K562 (cell line): ENCODE measurements around the gene EPO. TPM values are rescaled to one million over a fixed set of nuclear protein-coding genes. Genes with fewer than 3 reads are reported as not detected.

Experiments
- ATAC-seq: fragments of 200-7000 bp; cut with Tn5 transposase; 3 replicates; pipeline ENCODE4 v1.9.1; 2020; ENCODE audit warnings: moderate library complexity
- BruUV-seq: library from RNA; stranded (reverse); fragments of 400-500 nt; replicated peaks from 2 replicates; lab custom pipeline; 2021; lab: Mats Ljungman, UMichigan
- CTCF ChIA-PET: fragments of 300-600 bp; formaldehyde crosslinking; extraction: SDS; loops from one replicate; lab custom pipeline; 2021; ENCODE audit warnings: low intra/inter-chr PET ratio; lab: Yijun Ruan, JAX
- POLR2A ChIA-PET: fragments of 300-600, 350-650 bp; sonication (Branson Sonifier 250); formaldehyde crosslinking; extraction: SDS; loops from one replicate; lab custom pipeline; 2021; ENCODE audit warnings: antibody characterized with exemption, inconsistent platforms; lab: Yijun Ruan, JAX
- DNase-seq, 4 experiments: peaks; one replicate each; pipeline versions ENCODE4 v3.0.0 to v3.0.0-alpha.2; 2011 to 2018; ENCODE audit warnings: low spot score in 3 of 4, mixed read lengths in 3 of 4; ENCODE audit errors: extremely low read depth in 1 of 4
- FAIRE-seq: peaks from 2 replicates; lab custom pipeline; 2011; peaks lifted over from hg19 to GRCh38; lab: Jason Lieb, UNC
- H2AFZ ChIP-seq: 2 replicates; pipeline ENCODE4 v1.6.0; 2011; ENCODE audit warnings: low read depth, low read length, control low read depth, inconsistent platforms
- H3K27ac ChIP-seq: fragments of 200-600 bp; 3 replicates; pipeline ENCODE4 v1.8.0; 2011; ENCODE audit warnings: low read depth, mild to moderate bottlenecking, control low read depth, inconsistent platforms, low read length, moderate library complexity, mixed read lengths; ENCODE audit errors: extremely low read depth
- H3K27me3 ChIP-seq, 2 experiments: fragments of 300-600 bp in 1 of 2; 2 replicates in 1 of 2; 3 replicates in 1 of 2; pipeline versions ENCODE4 v1.6.0 to v1.8.0; 2011; ENCODE audit warnings: inconsistent platforms in 2 of 2, low read length in 2 of 2, mild to moderate bottlenecking in 1 of 2, mixed read lengths in 1 of 2, moderate library complexity in 1 of 2; ENCODE audit not compliant: control insufficient read depth in 2 of 2, insufficient read depth in 2 of 2
- H3K36me3 ChIP-seq: fragments of 300-600 bp; 3 replicates; pipeline ENCODE4 v1.8.0; 2011; ENCODE audit warnings: mild to moderate bottlenecking, low read length, inconsistent platforms; ENCODE audit not compliant: control insufficient read depth, insufficient read depth
- H3K4me1 ChIP-seq, 2 experiments: fragments of 200-600 bp in 1 of 2; replicated peaks in 1 of 2; 2 replicates in 1 of 2; 3 replicates in 1 of 2; pipeline versions ENCODE4 v1.5.1 to v1.8.0; 2011; ENCODE audit warnings: inconsistent platforms in 2 of 2, low read length in 2 of 2, mild to moderate bottlenecking in 1 of 2, mixed read lengths in 1 of 2, moderate library complexity in 1 of 2; ENCODE audit not compliant: control insufficient read depth in 2 of 2, insufficient read depth in 2 of 2
- H3K4me2 ChIP-seq: 2 replicates; pipeline ENCODE4 v1.6.1; 2011; ENCODE audit warnings: low read length, control low read depth, inconsistent platforms, mixed read lengths; ENCODE audit not compliant: insufficient read depth
- H3K4me3 ChIP-seq: fragments of 200-600 bp; sonication (generic), shearing (Covaris generic); 2 replicates; pipeline ENCODE4 v1.5.1; 2016; ENCODE audit warnings: control low read depth, inconsistent platforms
- H3K79me2 ChIP-seq: fragments of 200-600 bp; 3 replicates; pipeline ENCODE4 v1.8.0; 2011; ENCODE audit warnings: low read length, inconsistent platforms; ENCODE audit not compliant: control insufficient read depth, insufficient read depth
- H3K9ac ChIP-seq, 2 experiments: 2 replicates each; pipeline versions ENCODE4 v1.6.0 to v1.6.1; 2011; ENCODE audit warnings: low read depth in 2 of 2, low read length in 2 of 2, control low read depth in 1 of 2, inconsistent platforms in 1 of 2, mild to moderate bottlenecking in 1 of 2, mixed read lengths in 1 of 2; ENCODE audit not compliant: insufficient read depth in 1 of 2
- H3K9me1 ChIP-seq: one replicate; pipeline ENCODE4 v1.6.0; 2011; ENCODE audit warnings: inconsistent platforms, mild to moderate bottlenecking, low read length, moderate library complexity; ENCODE audit not compliant: control insufficient read depth, insufficient read depth
- H3K9me3 ChIP-seq: replicated peaks from 2 replicates; pipeline ENCODE4 v1.5.1; 2011; ENCODE audit warnings: low read depth, low read length, inconsistent platforms; ENCODE audit not compliant: control insufficient read depth, insufficient read depth
- H4K20me1 ChIP-seq: replicated peaks from 2 replicates; pipeline ENCODE4 v1.6.1; 2011; ENCODE audit warnings: low read length, inconsistent platforms, mixed read lengths; ENCODE audit not compliant: control insufficient read depth, insufficient read depth
- ARID1B ChIP-seq: fragments of 450-650 bp; IDR thresholded peaks from 2 replicates; pipeline ENCODE4 v1.6.1; 2016; ENCODE audit warnings: antibody characterized with exemption, mild to moderate bottlenecking, inconsistent platforms
- NFIC ChIP-seq: fragments of 450-650 bp; IDR thresholded peaks from 2 replicates; pipeline ENCODE4 v1.6.1; 2017; ENCODE audit warnings: mild to moderate bottlenecking, inconsistent platforms
- POLR2G ChIP-seq: fragments of 200-400 bp; formaldehyde crosslinking; IDR thresholded peaks from 2 replicates; pipeline ENCODE4 v1.6.1; 2017; ENCODE audit warnings: low read depth, mild to moderate bottlenecking, antibody characterized with exemption, low read length, moderate library complexity
- RBM22 ChIP-seq: fragments of 200-400 bp; formaldehyde crosslinking; IDR thresholded peaks from 2 replicates; pipeline ENCODE4 v1.6.1; 2018; ENCODE audit warnings: low read length, low read depth; ENCODE audit not compliant: poor library complexity, severe bottlenecking
- SRSF3 ChIP-seq: fragments of 200-400 bp; formaldehyde crosslinking; IDR thresholded peaks from 2 replicates; pipeline ENCODE4 v1.6.1; 2016; ENCODE audit warnings: mild to moderate bottlenecking, low read length, moderate library complexity; ENCODE audit not compliant: insufficient read depth
- ZKSCAN8 ChIP-seq: fragments of 200-800 bp; sonication (Bioruptor generic); IDR thresholded peaks from 2 replicates; pipeline ENCODE4 v1.6.1; 2016; ENCODE audit warnings: missing genetic modification characterization, missing compliant biosample characterization
- WGBS: fragments of 100-300 bp; shearing (Covaris generic); methylation state at CpG from one replicate; pipeline ENCODE4 v1.1.6; 2016; ENCODE audit warnings: low coverage, mixed read lengths; ENCODE audit not compliant: insufficient coverage; ENCODE audit errors: missing lambda C conversion rate; 5-methylcytosine and 5-hydroxymethylcytosine counted together
- in situ Hi-C: fragments of 300-500 bp; cut with MboI; formaldehyde crosslinking; loops from 4 replicates; pipeline ENCODE4 v1.15.0; 2018; ENCODE audit warnings: inconsistent platforms, mixed read lengths
- intact Hi-C: fragments of 100-400 bp; cut with micrococcal nuclease; formaldehyde crosslinking; loops from 2 replicates; pipeline ENCODE4 v1.14.2; 2022
- polyA plus RNA-seq, 8 experiments: library from polyadenylated mRNA; depleted of rRNA in 4 of 8; stranded (reverse) in 5 of 8; unstranded in 3 of 8; fragments of >200 nt; fragmentation: Nextera tagmentation in 2 of 8; fragmentation: Illumina TruSeq in 1 of 8; extraction: Ambion mirVana in 2 of 8; extraction: Trizol in 1 of 8; gene quantifications; 2 replicates each; pipeline versions ENCODE4 v1.2.1 to v1.2.3, GENCODE V29; 2011 to 2014; ENCODE audit warnings: inconsistent platforms in 1 of 8, missing spikeins in 1 of 8
- total RNA-seq, 7 experiments: library from RNA; depleted of rRNA in 6 of 7; stranded (reverse); fragments of >200 nt in 6 of 7; fragmentation: Illumina TruSeq in 2 of 7; extraction: Trizol in 2 of 7; gene quantifications; 2 replicates each; pipeline versions ENCODE4 v1.2.1 to v1.2.3, GENCODE V29; 2011 to 2021; ENCODE audit warnings: low replicate concordance in 1 of 7
- TF ChIP-seq, protein P1 (sequence below): sonication (generic); formaldehyde crosslinking; IDR thresholded peaks from 2 replicates; pipeline ENCODE4 v1.8.1; 2023; ENCODE audit warnings: mild to moderate bottlenecking, missing genetic modification reagents

Gene EPO
- total and polyA plus RNA-seq, 9 of the 15 experiments (the other 6 are each of a cell fraction or from before 2014, with no cell fraction given), result 0.06 to 0.41 (median 0.07) TPM; not detected in 6

DNA sequence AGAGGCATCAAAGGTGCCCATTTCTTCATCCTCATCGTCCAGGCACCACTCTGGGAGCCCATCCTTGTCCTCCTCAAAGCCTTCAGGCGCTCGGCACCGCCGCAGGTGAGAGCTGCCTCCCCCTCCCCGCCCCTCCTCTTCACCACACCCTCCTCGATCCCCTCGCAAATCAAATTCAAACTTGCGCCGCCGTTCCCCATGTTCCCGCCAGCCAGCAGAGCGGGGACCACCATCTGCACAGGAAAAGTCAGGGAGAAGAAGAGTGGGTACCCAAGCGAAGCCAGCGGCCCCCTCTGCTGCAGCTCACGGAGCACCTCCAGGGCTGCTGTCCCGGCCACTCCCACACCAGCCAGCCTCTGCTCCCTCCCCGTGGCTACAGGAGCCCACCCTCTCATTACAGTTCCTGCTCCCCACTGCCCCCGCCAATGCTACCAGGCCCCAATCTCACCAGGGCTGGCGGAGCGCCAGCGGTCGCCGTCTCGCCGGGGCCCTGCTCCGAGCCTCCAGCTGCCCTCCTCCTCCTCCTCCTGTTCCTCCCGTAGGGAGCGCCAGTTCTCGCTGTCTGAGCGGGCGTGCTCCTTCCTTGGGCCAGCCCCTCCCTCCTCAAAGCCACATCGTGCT, 34.0 kb upstream of the EPO start:
- Histone ChIP-seq H3K4me3 (no peak overlapping the region), H3K36me3 (peaks cover 97% of the 10 kb centered on the region; the same call in 2 of the 3 replicates), H3K9me3 (no peaks in the 10 kb centered on the region), H3K4me2 (no peak overlapping the region), H3K27me3 (no peaks in the 10 kb centered on the region), H3K9me1 (no peaks in the 10 kb centered on the region), H3K27ac (no peak overlapping the region), H2AFZ (no peak overlapping the region), H3K4me1 (peaks cover 3 to 77% of the 10 kb centered on the region in 2 experiments; a peak in 3 of 5 replicates), H3K79me2 (peaks cover 32% of the 10 kb centered on the region), H3K9ac (no peak overlapping the region), H4K20me1 (peaks cover 18% of the 10 kb centered on the region)
- TF ChIP-seq POLR2G (peak; percentile 39; the same call in 1 of the 2 replicates), NFIC (peak; percentile 62), ARID1B (no peak), ZKSCAN8 (CRISPR knock-in tag) (no peak), RBM22 (peak; percentile 79), SRSF3 (no peak)
- TF ChIP-seq, protein P1, sequence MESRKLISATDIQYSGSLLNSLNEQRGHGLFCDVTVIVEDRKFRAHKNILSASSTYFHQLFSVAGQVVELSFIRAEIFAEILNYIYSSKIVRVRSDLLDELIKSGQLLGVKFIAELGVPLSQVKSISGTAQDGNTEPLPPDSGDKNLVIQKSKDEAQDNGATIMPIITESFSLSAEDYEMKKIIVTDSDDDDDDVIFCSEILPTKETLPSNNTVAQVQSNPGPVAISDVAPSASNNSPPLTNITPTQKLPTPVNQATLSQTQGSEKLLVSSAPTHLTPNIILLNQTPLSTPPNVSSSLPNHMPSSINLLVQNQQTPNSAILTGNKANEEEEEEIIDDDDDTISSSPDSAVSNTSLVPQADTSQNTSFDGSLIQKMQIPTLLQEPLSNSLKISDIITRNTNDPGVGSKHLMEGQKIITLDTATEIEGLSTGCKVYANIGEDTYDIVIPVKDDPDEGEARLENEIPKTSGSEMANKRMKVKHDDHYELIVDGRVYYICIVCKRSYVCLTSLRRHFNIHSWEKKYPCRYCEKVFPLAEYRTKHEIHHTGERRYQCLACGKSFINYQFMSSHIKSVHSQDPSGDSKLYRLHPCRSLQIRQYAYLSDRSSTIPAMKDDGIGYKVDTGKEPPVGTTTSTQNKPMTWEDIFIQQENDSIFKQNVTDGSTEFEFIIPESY (CRISPR knock-in tag), result peak; percentile 70
- DNase-seq (peak in 2 of 4 experiments; percentile 15 to 29), ATAC-seq (no peak), FAIRE-seq (no peak)
- no TSS peak for BruUV-seq
- in situ Hi-C loops, result no loop called here
- POLR2A ChIA-PET, result interaction anchor here (0.6 to 1.2 kb wide), 2 partner anchors 19 to 279 kb away, joined by 3 read pairs; no protein-coding TSS in a partner anchor
- intact Hi-C loops, result no loop called here
- CTCF ChIA-PET, result no interaction called here
- WGBS, result 91% methylated on average over 20 of the region's 33 CpGs
